ENCODE data around the gene ISOC1. TPM values are rescaled to one million over a fixed set of nuclear protein-coding genes. Genes with fewer than 3 reads are reported as not detected.

Gene ISOC1
- polyA plus RNA-seq, 1 donor from 2014 or later = 34.0 TPM

- no peaks in the 10 kb centered on the region for H3K9me3 ChIP-seq (ENCODE audit: low read length)
- H3K9ac ChIP-seq (ENCODE audit: low read length) = no peak overlapping the region
- no peaks in the 10 kb centered on the region for H3K79me2 ChIP-seq (replicated peaks; ENCODE audit: insufficient read depth, low read length)
- no peak overlapping the region for H2AFZ ChIP-seq (ENCODE audit: low read depth, low read length)
- H3K27me3 ChIP-seq (ENCODE audit: insufficient read depth, low read depth, low read length) = no peaks in the 10 kb centered on the region
- TF ChIP-seq SMC3 (conservative IDR thresholded peaks at IDR 0.05; ENCODE audit: poor library complexity) = no peak
- TF ChIP-seq EP300 (conservative IDR thresholded peaks at IDR 0.05; ENCODE audit: poor library complexity, severe bottlenecking) = no peak
- TF ChIP-seq TAF1 (IDR thresholded peaks at IDR 0.05; ENCODE audit: low read depth) = no peak
- TF ChIP-seq RAD21 (conservative IDR thresholded peaks at IDR 0.05) = no peak
- no peak for TF ChIP-seq MXI1 (conservative IDR thresholded peaks at IDR 0.05; ENCODE audit: poor library complexity, severe bottlenecking)
- no peak for TF ChIP-seq REST (IDR thresholded peaks at IDR 0.05; ENCODE audit: borderline replicate concordance)
- TF ChIP-seq CTCF (IDR thresholded peaks at IDR 0.05; ENCODE audit: poor library complexity, severe bottlenecking) = no peak
- no peak for TF ChIP-seq POLR2AphosphoS5 (IDR thresholded peaks at IDR 0.05)
- no peak for TF ChIP-seq EZH2 (IDR thresholded peaks at IDR 0.05; ENCODE audit: borderline replicate concordance, insufficient read depth, low read length, poor library complexity, severe bottlenecking)
- H3K4me3 ChIP-seq (ENCODE audit: low read length) = no peak overlapping the region
- no peak overlapping the region for H3K27ac ChIP-seq (ENCODE audit: low read length)
- no peaks in the 10 kb centered on the region for H3F3A ChIP-seq (ENCODE audit: insufficient read depth, low read length, poor library complexity, severe bottlenecking)
- H3K36me3 ChIP-seq (ENCODE audit: insufficient read depth, low read length) = no peaks in the 10 kb centered on the region
- no peaks in the 10 kb centered on the region for H3K9me2 ChIP-seq (ENCODE audit: insufficient read depth, low read length)
- no peak overlapping the region for H3K4me2 ChIP-seq (ENCODE audit: low read length)
- H4K20me1 ChIP-seq (ENCODE audit: insufficient read depth) = no peaks in the 10 kb centered on the region
Observed at GRCh38 chr5:129125819-129126218, 31.3 kb downstream of the ISOC1 start.

DNA sequence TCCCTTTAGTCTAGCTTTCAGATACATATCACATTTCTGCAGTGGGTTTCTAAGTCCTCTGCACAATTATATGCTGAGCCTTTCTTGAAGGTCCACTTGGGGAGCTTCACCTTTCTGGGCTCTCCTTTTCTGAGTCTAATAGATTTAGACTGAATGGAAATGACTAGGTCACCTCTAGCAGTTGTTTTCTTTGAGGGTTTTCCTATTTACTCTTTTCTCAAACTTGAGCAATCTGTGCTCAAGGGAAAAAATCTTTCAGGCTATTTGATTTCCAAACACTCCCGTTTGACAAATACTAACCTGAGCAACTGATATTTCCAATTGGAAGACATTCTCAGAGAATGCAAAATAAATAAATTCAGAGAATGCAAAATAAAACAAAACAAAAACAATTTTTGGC is 39.0 kb downstream of the ISOC1 start:
- H3F3A ChIP-seq (ENCODE audit: insufficient read depth, low read length, poor library complexity, severe bottlenecking) = no peaks in the 10 kb centered on the region

More for the DNA sequence above, 39.0 kb downstream of the ISOC1 start:
- no peak overlapping the region for H3K9ac ChIP-seq (ENCODE audit: low read length)
- H3K9me3 ChIP-seq (ENCODE audit: low read length) = no peaks in the 10 kb centered on the region
- no peak overlapping the region for H3K4me2 ChIP-seq (ENCODE audit: low read length)
- H3K27ac ChIP-seq (ENCODE audit: low read length) = no peak overlapping the region
- H3K27me3 ChIP-seq (ENCODE audit: insufficient read depth, low read depth, low read length) = no peaks in the 10 kb centered on the region
- H2AFZ ChIP-seq (ENCODE audit: low read depth, low read length) = no peak overlapping the region
- TF ChIP-seq CTCF (IDR thresholded peaks at IDR 0.05; ENCODE audit: poor library complexity, severe bottlenecking) = no peak
- TF ChIP-seq SMC3 (conservative IDR thresholded peaks at IDR 0.05; ENCODE audit: poor library complexity) = no peak
- no peak for TF ChIP-seq REST (IDR thresholded peaks at IDR 0.05; ENCODE audit: borderline replicate concordance)
- no peak for TF ChIP-seq TAF1 (IDR thresholded peaks at IDR 0.05; ENCODE audit: low read depth)
- TF ChIP-seq RAD21 (conservative IDR thresholded peaks at IDR 0.05) = no peak
- no peaks in the 10 kb centered on the region for H3K36me3 ChIP-seq (ENCODE audit: insufficient read depth, low read length)
- no peaks in the 10 kb centered on the region for H3K79me2 ChIP-seq (replicated peaks; ENCODE audit: insufficient read depth, low read length)
- no peak overlapping the region for H3K4me3 ChIP-seq (ENCODE audit: low read length)
- H3K9me2 ChIP-seq (ENCODE audit: insufficient read depth, low read length) = no peaks in the 10 kb centered on the region
- no peaks in the 10 kb centered on the region for H4K20me1 ChIP-seq (ENCODE audit: insufficient read depth)

All from neural cell (in vitro differentiated cells).